ENCODE data around the gene FRMD4A.
A peak's percentile ranks its signal among the peaks of the same experiment; 100 is the strongest.

FRMD4A gene

GRCh38 chr10:14340051-14340744 lies 9.5 kb upstream of the FRMD4A start:
- DNase-seq (ENCODE audit: low read depth, low spot score) = no peak

- no peak for DNase-seq (ENCODE audit: low read depth, low spot score)
Measured at GRCh38 chr10:14336736-14337135, 6.0 kb upstream of the FRMD4A start.

GRCh38 chr10:14334771-14335170 lies 4.0 kb upstream of the FRMD4A start:
- no peak for DNase-seq (ENCODE audit: low read depth, low spot score)

GRCh38 chr10:14333606-14334005 lies 2.9 kb upstream of the FRMD4A start:
- DNase-seq (ENCODE audit: low read depth, low spot score) = no peak

GRCh38 chr10:14332903-14333302 lies 2.2 kb upstream of the FRMD4A start:
- DNase-seq (ENCODE audit: low read depth, low spot score) = no peak

- no peak for DNase-seq (ENCODE audit: low read depth, low spot score)
Measured at GRCh38 chr10:14329746-14330173, 964 bp downstream of the FRMD4A start.

GRCh38 chr10:14328881-14329672 lies 1.6 kb downstream of the FRMD4A start:
- DNase-seq (ENCODE audit: low read depth, low spot score) = no peak

GRCh38 chr10:14327527-14327926 lies 3.2 kb downstream of the FRMD4A start:
- DNase-seq (ENCODE audit: low read depth, low spot score) = no peak

GRCh38 chr10:14326581-14326980 lies 4.1 kb downstream of the FRMD4A start:
- no peak for DNase-seq (ENCODE audit: low read depth, low spot score)

- peak; percentile 39 for DNase-seq (ENCODE audit: low read depth, low spot score)
Measured at GRCh38 chr10:14325325-14325955, 5.3 kb downstream of the FRMD4A start.

- no peak for DNase-seq (ENCODE audit: low read depth, low spot score)
Measured at GRCh38 chr10:14322526-14323188, 8.1 kb downstream of the FRMD4A start.

- no peak for DNase-seq (ENCODE audit: low read depth, low spot score)
Measured at GRCh38 chr10:14318007-14318406, 12.7 kb downstream of the FRMD4A start.

GRCh38 chr10:14312014-14312413 lies 18.7 kb downstream of the FRMD4A start:
- DNase-seq (ENCODE audit: low read depth, low spot score) = no peak

GRCh38 chr10:14311206-14311957 lies 19.3 kb downstream of the FRMD4A start:
- no peak for DNase-seq (ENCODE audit: low read depth, low spot score)

GRCh38 chr10:14309593-14309992 lies 21.1 kb downstream of the FRMD4A start:
- no peak for DNase-seq (ENCODE audit: low read depth, low spot score)

- DNase-seq (ENCODE audit: low read depth, low spot score) = no peak
Measured at GRCh38 chr10:14306190-14306589, 24.5 kb downstream of the FRMD4A start.

GRCh38 chr10:14304046-14304445 lies 26.7 kb downstream of the FRMD4A start:
- DNase-seq (ENCODE audit: low read depth, low spot score) = no peak

GRCh38 chr10:14302035-14302434 lies 28.7 kb downstream of the FRMD4A start:
- DNase-seq (ENCODE audit: low read depth, low spot score) = no peak

- DNase-seq (ENCODE audit: low read depth, low spot score) = no peak
Measured at GRCh38 chr10:14299556-14299955, 31.2 kb downstream of the FRMD4A start.

GRCh38 chr10:14296065-14296709 lies 34.5 kb downstream of the FRMD4A start:
- DNase-seq (ENCODE audit: low read depth, low spot score) = no peak

Data from activated naive CD8-positive, alpha-beta T cell treated with anti-CD3 and anti-CD28 coated beads, Interleukin-2, amount 50 U/mL, for 16 hours (primary cell).